ENCODE data around the gene EPB41L3.

Gene EPB41L3

DNA sequence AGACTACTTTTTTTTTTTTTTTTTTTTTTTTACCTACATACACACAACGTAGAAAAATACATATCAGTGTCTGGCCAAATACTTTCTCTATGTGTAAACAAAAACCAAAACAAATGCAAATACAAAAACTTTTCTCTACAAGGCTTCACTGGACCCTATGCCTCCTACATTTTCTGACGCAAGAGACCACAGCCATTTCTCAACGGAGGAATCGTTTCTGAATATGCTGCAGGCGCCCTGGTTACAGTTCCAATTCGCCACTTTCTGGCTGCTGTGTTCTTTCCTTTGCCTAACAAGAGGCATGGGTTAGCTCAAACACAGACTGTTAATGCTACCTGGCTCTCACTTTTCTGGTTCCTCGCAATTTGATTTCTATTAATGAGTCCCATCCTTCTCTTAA lies 96.4 kb downstream of the EPB41L3 start:
- TF ChIP-seq, protein P1, sequence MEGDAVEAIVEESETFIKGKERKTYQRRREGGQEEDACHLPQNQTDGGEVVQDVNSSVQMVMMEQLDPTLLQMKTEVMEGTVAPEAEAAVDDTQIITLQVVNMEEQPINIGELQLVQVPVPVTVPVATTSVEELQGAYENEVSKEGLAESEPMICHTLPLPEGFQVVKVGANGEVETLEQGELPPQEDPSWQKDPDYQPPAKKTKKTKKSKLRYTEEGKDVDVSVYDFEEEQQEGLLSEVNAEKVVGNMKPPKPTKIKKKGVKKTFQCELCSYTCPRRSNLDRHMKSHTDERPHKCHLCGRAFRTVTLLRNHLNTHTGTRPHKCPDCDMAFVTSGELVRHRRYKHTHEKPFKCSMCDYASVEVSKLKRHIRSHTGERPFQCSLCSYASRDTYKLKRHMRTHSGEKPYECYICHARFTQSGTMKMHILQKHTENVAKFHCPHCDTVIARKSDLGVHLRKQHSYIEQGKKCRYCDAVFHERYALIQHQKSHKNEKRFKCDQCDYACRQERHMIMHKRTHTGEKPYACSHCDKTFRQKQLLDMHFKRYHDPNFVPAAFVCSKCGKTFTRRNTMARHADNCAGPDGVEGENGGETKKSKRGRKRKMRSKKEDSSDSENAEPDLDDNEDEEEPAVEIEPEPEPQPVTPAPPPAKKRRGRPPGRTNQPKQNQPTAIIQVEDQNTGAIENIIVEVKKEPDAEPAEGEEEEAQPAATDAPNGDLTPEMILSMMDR (IDR thresholded peaks at IDR 0.05), result no peak

DNA sequence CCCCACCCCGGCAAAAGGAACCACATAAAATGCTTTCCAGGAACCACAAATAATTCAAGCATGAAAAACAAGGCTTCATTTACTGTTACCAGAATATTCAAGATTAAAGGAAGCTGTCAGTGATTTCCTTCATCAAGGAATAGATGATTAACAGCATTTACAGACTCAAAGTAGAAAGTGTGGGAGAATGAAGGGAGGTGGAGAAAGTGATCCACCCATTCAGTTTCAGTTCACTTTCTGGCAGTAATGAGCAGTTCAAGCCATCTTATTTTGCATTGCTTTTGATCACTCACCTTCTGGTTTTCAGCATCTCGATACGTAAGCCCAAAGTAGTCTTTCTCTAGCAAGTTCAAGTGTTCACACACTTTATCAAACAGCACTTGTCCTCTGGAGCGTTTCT lies 99.0 kb downstream of the EPB41L3 start:
- TF ChIP-seq, protein P1 (IDR thresholded peaks at IDR 0.05), result no peak

DNA sequence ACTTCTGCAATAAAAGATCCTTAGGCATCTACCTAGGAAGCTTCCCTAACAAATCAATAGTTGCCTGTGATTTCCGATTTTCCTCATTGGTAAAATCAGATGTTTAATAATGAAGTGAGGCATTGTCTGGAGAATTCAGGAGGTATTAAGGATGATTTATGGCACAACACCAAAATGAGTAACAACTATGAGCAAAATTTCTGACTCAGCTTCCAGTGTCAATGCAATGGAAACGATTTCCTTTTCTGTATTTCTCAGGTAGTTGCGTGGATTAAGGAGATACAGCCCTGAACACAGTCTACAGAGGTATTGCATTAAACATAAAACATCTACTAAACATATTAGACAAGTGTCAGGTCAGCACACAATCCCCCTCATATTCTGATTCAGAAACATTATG lies 99.5 kb downstream of the EPB41L3 start:
- TF ChIP-seq, protein P1 (IDR thresholded peaks at IDR 0.05), result no peak

GRCh38 chr18:5439986-5440696 lies 103.7 kb downstream of the EPB41L3 start:
- TF ChIP-seq, protein P1 (IDR thresholded peaks at IDR 0.05), result no peak

DNA sequence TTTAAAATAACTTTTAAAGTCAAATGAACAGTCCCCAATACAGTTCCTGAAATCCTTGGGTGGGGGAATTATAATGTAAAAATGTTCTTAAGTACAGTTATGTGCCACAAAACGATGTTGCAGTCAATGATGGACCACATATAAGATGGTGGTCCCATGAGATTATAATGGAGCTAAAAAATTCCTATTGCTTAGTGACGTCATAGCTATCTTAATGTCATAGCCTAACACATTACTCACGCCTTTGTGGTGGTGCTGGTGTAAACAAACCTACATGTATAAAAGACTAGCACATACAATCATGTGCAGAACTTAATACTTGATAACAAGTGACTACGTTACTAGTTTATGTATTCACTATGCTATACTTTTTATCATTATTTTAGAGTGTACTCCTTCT lies 109.4 kb downstream of the EPB41L3 start:
- TF ChIP-seq, protein P1 (IDR thresholded peaks at IDR 0.05), result no peak

GRCh38 chr18:5431836-5432575 lies 111.8 kb downstream of the EPB41L3 start:
- TF ChIP-seq, protein P1 (IDR thresholded peaks at IDR 0.05), result no peak

GRCh38 chr18:5430131-5430530 lies 113.7 kb downstream of the EPB41L3 start:
- TF ChIP-seq, protein P1 (IDR thresholded peaks at IDR 0.05), result no peak

Data from LNCAP (cell line).